ENCODE results near the gene CIROP. TPM values are rescaled to one million over a fixed set of nuclear protein-coding genes. Genes with fewer than 3 reads are reported as not detected.

Gene CIROP
- total and polyA plus RNA-seq, 8 donors, result 0.06 to 0.08 TPM; not detected in 6

DNA sequence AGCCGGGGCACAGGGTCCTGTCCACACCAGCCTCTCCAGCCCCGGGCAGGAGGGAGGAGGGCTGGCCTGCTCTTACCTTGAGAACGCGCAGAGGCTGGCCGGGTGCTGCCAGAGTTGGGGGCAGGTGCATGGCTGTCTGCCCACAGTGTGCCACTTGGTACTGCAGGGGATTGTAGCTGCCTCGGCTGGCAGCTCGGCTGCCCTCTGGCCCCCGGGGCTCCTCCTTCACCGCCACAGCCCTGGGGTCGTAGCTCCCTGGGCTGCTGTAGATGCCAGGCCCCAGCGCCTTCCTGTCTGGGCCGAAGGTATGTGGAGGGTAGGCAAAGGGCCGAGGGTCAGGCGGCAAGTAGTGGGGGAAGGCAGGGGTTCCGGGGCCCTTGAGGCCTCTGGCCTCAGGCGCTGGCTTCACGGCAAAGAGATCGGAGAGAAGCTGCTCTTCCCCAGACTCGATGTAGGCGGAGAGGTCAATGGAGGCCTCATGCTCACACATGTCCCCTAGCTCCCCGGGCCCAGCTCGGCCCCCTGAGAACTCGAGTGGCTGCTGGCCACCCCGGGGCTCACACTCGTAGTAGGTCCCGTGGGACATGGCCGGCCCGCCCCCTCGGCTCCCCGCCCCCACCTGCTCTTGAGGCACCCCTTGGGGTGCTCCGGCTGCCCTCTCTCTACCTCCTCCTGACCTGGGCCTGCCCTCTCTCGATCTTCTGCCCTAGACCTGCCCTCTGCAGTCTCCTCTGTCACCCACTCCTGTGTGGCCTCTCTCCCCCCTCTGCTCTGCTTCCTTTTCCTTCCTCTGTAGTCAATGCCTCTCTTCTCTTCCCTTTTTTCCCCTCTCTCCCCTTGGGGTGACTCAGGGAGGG lies 13.9 kb upstream of the CIROP start, which contains the start of gene CEBPE:
Gene CEBPE, minus strand, starts transcription at position 750 of the 857 bp plus-strand sequence. Its CDS starts 164 bp downstream, at position 586.
- H3K27ac ChIP-seq, result peak within 1 kb of the TSS in 1 of 2 donors; percentile 89

DNA sequence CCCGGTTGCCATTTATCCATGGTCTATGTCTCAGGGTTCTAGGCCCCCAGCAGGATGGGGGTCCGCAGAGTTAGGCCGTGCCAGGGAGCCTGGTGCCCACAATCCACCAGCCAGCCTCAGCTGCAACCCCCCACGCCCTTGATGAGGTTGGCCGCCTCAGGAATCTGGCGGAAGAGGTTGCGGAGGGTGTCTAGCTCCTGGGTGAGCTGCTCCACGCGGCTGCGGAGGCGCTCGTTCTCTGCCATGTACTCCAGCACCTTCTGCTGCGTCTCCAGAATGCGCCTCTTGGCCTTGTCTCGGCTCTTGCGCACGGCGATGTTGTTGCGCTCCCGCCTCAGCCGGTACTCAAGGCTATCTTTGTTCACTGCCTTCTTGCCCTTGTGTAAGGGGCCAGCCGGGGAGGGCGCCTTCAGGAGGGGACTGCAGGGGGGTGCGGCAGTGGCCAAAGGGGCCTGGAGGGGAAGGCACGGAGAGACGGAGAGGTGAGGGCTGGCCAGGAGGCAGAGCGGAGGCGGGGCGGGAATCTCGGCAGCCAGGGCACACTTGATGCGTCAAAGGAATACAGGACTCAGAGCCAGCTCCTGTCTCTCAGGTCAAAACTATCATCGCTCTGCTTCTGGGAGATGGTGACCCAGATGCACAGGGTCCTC lies 12.7 kb upstream of the CIROP start:
- Histone ChIP-seq H3K4me3 (peak overlapping the region in 1 of 2 donors; percentile 22), H3K27me3 (no peaks in the 10 kb centered on the region), H3K36me3 (no peaks in the 10 kb centered on the region), H3K4me1 (peaks cover 19 to 75% of the 10 kb centered on the region in 2 donors), H3K27ac (peak overlapping the region in 1 of 2 donors; percentile 89), H3K9me3 (no peaks in the 10 kb centered on the region)
- ATAC-seq (no peak), DNase-seq (peak in 1 of 4 donors; percentile 85)
- intact Hi-C loops (cut with DNase I), result no loop called here
- TF ChIP-seq, protein P1, sequence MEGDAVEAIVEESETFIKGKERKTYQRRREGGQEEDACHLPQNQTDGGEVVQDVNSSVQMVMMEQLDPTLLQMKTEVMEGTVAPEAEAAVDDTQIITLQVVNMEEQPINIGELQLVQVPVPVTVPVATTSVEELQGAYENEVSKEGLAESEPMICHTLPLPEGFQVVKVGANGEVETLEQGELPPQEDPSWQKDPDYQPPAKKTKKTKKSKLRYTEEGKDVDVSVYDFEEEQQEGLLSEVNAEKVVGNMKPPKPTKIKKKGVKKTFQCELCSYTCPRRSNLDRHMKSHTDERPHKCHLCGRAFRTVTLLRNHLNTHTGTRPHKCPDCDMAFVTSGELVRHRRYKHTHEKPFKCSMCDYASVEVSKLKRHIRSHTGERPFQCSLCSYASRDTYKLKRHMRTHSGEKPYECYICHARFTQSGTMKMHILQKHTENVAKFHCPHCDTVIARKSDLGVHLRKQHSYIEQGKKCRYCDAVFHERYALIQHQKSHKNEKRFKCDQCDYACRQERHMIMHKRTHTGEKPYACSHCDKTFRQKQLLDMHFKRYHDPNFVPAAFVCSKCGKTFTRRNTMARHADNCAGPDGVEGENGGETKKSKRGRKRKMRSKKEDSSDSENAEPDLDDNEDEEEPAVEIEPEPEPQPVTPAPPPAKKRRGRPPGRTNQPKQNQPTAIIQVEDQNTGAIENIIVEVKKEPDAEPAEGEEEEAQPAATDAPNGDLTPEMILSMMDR (IDR thresholded peaks at IDR 0.05), result no peak

More for the DNA sequence above, 13.9 kb upstream of the CIROP start, which contains the start of gene CEBPE:
- H3K36me3 ChIP-seq, result no peaks in the 10 kb centered on the region
- H3K4me3 ChIP-seq, result peak within 1 kb of the TSS in 1 of 2 donors; percentile 22
- ATAC-seq (no peak), DNase-seq (peak in 1 of 4 donors; percentile 83)
- H3K4me1 ChIP-seq, result peaks cover 19 to 67% of the 10 kb centered on the region in 2 donors
- H3K27me3 ChIP-seq, result no peaks in the 10 kb centered on the region
- H3K9me3 ChIP-seq, result no peaks in the 10 kb centered on the region
- TF ChIP-seq, protein P1 (IDR thresholded peaks at IDR 0.05), result no peak
- intact Hi-C loops (cut with DNase I), result no loop called here

DNA sequence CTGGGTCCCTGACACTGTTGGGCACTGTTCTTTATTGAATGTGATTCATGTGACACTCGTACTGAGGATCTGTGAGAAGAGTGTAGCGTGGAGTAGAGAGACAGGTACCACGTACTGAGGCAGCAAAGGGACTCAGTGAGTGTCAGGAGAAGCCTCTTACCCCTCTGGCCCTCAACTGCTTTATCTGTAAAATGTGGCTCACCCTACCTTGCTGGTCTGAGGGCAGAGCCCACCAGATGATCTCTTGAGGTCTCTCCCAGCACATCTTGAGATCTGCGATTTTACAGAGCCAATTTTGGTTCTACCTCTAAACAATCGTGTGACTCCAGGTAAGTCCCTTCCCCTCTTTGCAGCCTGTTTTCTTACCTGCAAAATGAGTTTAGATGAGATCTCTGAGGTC lies 11.1 kb upstream of the CIROP start:
- Histone ChIP-seq H3K27me3 (peaks cover 0 to 9% of the 10 kb centered on the region in 2 donors), H3K4me1 (peaks cover 12 to 69% of the 10 kb centered on the region in 2 donors), H3K4me3 (no peak overlapping the region), H3K9me3 (no peaks in the 10 kb centered on the region), H3K27ac (peak overlapping the region in 1 of 2 donors; percentile 63), H3K36me3 (no peaks in the 10 kb centered on the region)
- no peak for ATAC-seq
- TF ChIP-seq, protein P1 (IDR thresholded peaks at IDR 0.05), result no peak
- intact Hi-C loops (cut with DNase I), result no loop called here
- DNase-seq, result no peak

DNA sequence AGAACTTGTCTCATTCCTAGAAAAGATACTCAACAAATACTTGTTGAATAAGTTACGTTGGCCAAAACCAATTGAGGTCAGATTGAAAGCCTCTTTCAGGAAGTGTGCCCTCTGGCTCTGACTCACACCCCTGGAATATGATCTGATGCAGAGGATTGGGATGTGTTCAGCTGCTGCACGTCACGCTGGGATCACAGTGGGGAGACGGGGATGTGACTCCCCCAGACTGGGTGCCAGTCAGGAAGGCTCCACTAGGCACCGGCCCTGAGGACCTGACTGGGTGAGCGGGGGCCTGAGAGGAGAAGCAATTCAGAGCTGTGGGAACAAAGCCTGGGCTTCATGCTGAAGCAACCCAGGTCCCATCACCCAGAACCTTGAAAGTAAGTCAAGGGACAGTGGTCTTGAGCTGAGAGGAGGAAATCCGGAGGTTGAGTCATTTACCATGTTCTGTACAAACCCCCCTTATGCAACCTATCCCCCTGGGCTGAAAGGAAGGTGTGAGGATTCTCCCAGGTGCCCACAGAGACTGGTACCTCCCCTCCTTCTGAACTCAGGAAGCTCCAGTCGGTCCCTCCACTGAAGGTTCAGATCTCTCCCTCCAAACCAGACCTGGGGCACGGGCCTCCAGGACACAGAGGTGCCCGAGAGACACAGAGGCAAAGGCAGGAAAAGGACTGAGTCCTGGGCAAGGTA lies 10.4 kb upstream of the CIROP start:
- Histone ChIP-seq H3K4me1 (peaks cover 8 to 62% of the 10 kb centered on the region in 2 donors), H3K9me3 (no peaks in the 10 kb centered on the region), H3K27me3 (peaks cover 0 to 12% of the 10 kb centered on the region in 2 donors), H3K4me3 (no peak overlapping the region), H3K27ac (peak overlapping the region in 1 of 2 donors; percentile 63), H3K36me3 (no peaks in the 10 kb centered on the region)
- peak; percentile 80 for ATAC-seq
- intact Hi-C loops (cut with DNase I), result no loop called here
- peak in 1 of 4 donors; percentile 63 for DNase-seq
- TF ChIP-seq, protein P1 (IDR thresholded peaks at IDR 0.05), result no peak
